Gastrocnemius medialis (tissue), 4 donors: ENCODE data around the gene PLSCR3. TPM values are rescaled to one million over a fixed set of nuclear protein-coding genes. Genes with fewer than 3 reads are reported as not detected.

Experiments used
- ATAC-seq, 2 donors: fragments of 150-250 bp; one replicate each; pipeline ENCODE4 v1.9.1; 2016
- DNase-seq, 2 donors: peaks; one replicate each; pipeline ENCODE4 v3.0.0-alpha.2; 2019
- H3K27ac ChIP-seq, 4 donors: fragments of 200-600 bp; sonication (generic); 1 replicate in 1 of 4; 2 replicates in 3 of 4; pipeline ENCODE4 v1.5.1; 2016 to 2018; ENCODE audit warnings: mild to moderate bottlenecking in 2 of 4, moderate library complexity in 1 of 4
- H3K27me3 ChIP-seq, 3 donors: fragments of 200-600 bp; sonication (generic) in 2 of 3; 1 replicate in 1 of 3; 2 replicates in 2 of 3; pipeline versions ENCODE4 v1.5.1 to v1.6.0; 2016 to 2019; ENCODE audit warnings: mild to moderate bottlenecking in 1 of 3, moderate library complexity in 1 of 3
- H3K36me3 ChIP-seq, 2 donors: fragments of 200-600 bp; sonication (generic) in 1 of 2; one replicate each; pipeline ENCODE4 v1.5.1; 2017 to 2018
- H3K4me1 ChIP-seq, 2 donors: fragments of 200-600 bp; sonication (generic) in 1 of 2; one replicate each; pipeline ENCODE4 v1.5.1; 2016 to 2017; ENCODE audit warnings: mild to moderate bottlenecking in 2 of 2
- H3K4me3 ChIP-seq, 4 donors: fragments of 200-600 bp; sonication (generic) in 3 of 4; 1 replicate in 1 of 4; 2 replicates in 3 of 4; pipeline ENCODE4 v1.5.1; 2016 to 2019; ENCODE audit warnings: mild to moderate bottlenecking in 2 of 4
- H3K9me3 ChIP-seq, 3 donors: fragments of 200-600 bp; sonication (generic) in 2 of 3; 1 replicate in 1 of 3; 2 replicates in 2 of 3; pipeline ENCODE4 v1.5.1; 2016 to 2019
- POLR2A ChIP-seq, 2 donors: fragments of 450-650 bp; IDR thresholded peaks; one replicate each; pipeline ENCODE4 v1.6.1; 2017; ENCODE audit warnings: antibody characterized with exemption in 2 of 2, mild to moderate bottlenecking in 2 of 2, moderate library complexity in 2 of 2
- in situ Hi-C, 4 donors: fragments of 200-750 bp; cut with MboI; loops; one replicate each; pipeline versions ENCODE4 v1.15.0 to v1.8.0; 2017; ENCODE audit warnings: low sequenced_read_pairs in 4 of 4
- intact Hi-C: fragments of 100-400 bp; cut with DNase I; formaldehyde crosslinking; loops from one replicate; pipeline ENCODE4 v1.15.1; 2023; ENCODE audit warnings: low total_unique reads
- total RNA-seq, 4 donors: library from RNA; depleted of rRNA; stranded (reverse); fragments of >200 nt; gene quantifications; one replicate each; pipeline versions ENCODE4 v1.1.0 to v1.2.3, GENCODE V29; 2016
- TF ChIP-seq, protein P1 (sequence below), 5 experiments: fragments of 450-650 bp in 3 of 5; fragments of 200-600 bp in 2 of 5; sonication (generic) in 2 of 5; IDR thresholded peaks in 4 of 5; conservative IDR thresholded peaks in 1 of 5; 1 replicate in 4 of 5; 2 replicates in 1 of 5; pipeline ENCODE4 v1.5.1; 2016 to 2019; ENCODE audit warnings: antibody characterized with exemption in 5 of 5, mild to moderate bottlenecking in 3 of 5, moderate library complexity in 3 of 5

PLSCR3 gene
- total RNA-seq, 4 donors from 2014 or later: 8.9 to 20.3 (median 14.4) TPM

DNA sequence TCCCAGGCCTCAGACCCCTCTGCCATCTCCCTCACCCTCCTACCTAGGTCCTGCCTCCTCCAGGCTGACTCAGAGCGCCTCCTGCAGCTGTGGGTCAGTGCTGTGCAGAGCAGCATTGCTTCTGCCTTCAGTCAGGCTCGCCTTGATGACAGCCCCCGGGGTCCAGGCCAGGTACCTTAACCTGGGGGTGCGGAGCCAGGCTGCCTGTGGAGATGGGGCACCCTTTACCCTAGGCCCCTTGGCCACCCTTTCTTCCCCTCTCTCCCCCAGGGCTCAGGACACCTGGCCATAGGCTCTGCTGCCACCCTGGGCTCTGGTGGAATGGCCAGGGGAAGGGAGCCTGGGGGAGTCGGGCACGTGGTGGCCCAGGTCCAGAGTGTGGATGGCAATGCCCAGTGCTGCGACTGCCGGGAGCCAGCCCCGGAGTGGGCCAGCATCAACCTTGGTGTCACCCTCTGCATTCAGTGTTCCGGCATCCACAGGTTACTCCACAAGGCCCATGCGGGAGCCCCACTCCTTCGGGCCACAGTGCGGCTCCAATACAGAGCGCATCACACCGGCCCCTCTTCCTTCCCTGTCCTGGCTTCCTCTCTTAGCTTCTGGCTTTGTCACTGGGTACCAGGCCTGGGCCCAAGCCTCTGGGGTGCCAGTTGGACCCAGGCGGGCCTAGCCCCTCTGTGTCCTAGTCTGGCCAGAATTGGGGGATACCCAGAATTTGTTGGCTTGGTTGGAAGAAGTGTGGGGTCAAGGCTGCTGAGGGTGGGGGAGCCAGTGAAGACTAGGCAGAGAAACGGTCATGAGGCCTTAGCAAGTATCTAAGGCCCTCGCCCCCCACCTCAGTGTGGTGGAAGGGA is 47.3 kb downstream of the PLSCR3 start:
- ATAC-seq: no peak
- Histone ChIP-seq H3K36me3 (no peaks in the 10 kb centered on the region), H3K9me3 (no peaks in the 10 kb centered on the region), H3K27me3 (peaks cover 0 to 3% (median 0%) of the 10 kb centered on the region in 3 donors), H3K4me3 (no peak overlapping the region), H3K27ac (peak overlapping the region in 2 of 4 donors; percentile 57 to 96), H3K4me1 (peaks cover 13 to 30% of the 10 kb centered on the region in 2 donors)
- in situ Hi-C loops (loop anchor here in 1 of 4 donors (10.0 to 25.0 kb wide), 2 partner anchors 218 to 310 kb away; partner anchors contain the start of genes SENP3, SLC16A11 and SLC16A13), intact Hi-C loops (loop anchor here (10.0 kb wide), 1 partner anchor 302 kb away; the partner anchor contains the start of gene SLC16A11)
- TF ChIP-seq POLR2A (IDR thresholded peaks at IDR 0.05): no peak
- TF ChIP-seq, protein P1, sequence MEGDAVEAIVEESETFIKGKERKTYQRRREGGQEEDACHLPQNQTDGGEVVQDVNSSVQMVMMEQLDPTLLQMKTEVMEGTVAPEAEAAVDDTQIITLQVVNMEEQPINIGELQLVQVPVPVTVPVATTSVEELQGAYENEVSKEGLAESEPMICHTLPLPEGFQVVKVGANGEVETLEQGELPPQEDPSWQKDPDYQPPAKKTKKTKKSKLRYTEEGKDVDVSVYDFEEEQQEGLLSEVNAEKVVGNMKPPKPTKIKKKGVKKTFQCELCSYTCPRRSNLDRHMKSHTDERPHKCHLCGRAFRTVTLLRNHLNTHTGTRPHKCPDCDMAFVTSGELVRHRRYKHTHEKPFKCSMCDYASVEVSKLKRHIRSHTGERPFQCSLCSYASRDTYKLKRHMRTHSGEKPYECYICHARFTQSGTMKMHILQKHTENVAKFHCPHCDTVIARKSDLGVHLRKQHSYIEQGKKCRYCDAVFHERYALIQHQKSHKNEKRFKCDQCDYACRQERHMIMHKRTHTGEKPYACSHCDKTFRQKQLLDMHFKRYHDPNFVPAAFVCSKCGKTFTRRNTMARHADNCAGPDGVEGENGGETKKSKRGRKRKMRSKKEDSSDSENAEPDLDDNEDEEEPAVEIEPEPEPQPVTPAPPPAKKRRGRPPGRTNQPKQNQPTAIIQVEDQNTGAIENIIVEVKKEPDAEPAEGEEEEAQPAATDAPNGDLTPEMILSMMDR (IDR thresholded peaks at IDR 0.05 in 4 of 5, conservative IDR thresholded peaks at IDR 0.05 in 1 of 5): no peak
- DNase-seq: no peak

DNA sequence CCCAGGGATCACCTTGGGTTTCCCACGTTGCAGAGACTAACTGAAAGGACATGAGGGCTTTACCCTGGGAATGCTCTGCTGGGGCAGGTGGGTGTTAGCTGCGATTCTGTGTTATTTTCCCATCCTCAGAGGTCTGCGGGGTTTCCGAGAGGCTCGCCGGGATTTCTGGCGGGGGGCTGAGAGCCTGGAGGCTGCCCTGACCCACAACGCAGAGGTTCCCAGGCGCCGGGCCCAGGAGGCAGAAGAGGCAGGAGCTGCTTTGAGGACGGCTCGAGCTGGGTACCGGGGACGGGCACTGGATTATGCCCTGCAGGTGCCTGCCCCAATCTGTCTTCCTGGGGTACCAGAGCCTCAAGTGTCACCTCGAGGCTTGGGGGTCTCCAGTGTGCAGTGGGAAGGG is 51.1 kb downstream of the PLSCR3 start:
- TF ChIP-seq, protein P1 (IDR thresholded peaks at IDR 0.05 in 4 of 5, conservative IDR thresholded peaks at IDR 0.05 in 1 of 5): no peak
- no peak for TF ChIP-seq POLR2A (IDR thresholded peaks at IDR 0.05)
- H3K9me3 ChIP-seq: no peaks in the 10 kb centered on the region
- H3K4me3 ChIP-seq: no peak overlapping the region
- H3K27me3 ChIP-seq: peaks cover 10 to 22% (median 12%) of the 10 kb centered on the region in 3 donors
- no peaks in the 10 kb centered on the region for H3K36me3 ChIP-seq
- DNase-seq: no peak
- H3K4me1 ChIP-seq: peaks cover 5 to 6% of the 10 kb centered on the region in 2 donors
- ATAC-seq: no peak
- in situ Hi-C loops: loop anchor here in 1 of 4 donors (10.0 to 25.0 kb wide), 2 partner anchors 222 to 306 kb away; partner anchors contain the start of genes SENP3, SLC16A11 and SLC16A13
- H3K27ac ChIP-seq: no peak overlapping the region
- intact Hi-C loops: loop anchor here (10.0 kb wide), 1 partner anchor 298 kb away; the partner anchor contains the start of gene SLC16A11

DNA sequence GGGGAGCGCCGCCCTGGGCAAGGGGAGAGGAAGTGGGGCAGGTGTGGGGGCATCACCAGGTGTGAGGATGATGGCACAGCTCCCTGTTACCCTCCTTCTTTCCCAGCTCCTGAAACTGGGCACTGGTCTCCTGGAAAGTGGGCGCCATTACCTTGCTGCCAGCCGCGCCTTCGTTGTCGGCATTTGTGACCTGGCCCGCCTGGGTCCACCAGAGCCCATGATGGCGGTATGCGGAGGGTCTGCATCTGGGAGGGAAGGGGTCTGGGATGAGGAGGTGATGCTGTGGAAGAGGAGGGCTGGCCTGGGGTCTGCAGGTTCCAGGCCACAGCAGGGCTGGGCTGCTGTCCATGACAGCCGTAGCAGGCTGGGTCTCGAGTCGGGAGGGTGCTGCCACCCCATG is 52.5 kb downstream of the PLSCR3 start:
- ATAC-seq: no peak
- peaks cover 0 to 6% of the 10 kb centered on the region in 2 donors for H3K4me1 ChIP-seq
- no peak overlapping the region for H3K27ac ChIP-seq
- DNase-seq: no peak
- H3K27me3 ChIP-seq: peaks cover 10 to 34% (median 19%) of the 10 kb centered on the region in 3 donors
- H3K9me3 ChIP-seq: no peaks in the 10 kb centered on the region
- H3K36me3 ChIP-seq: no peaks in the 10 kb centered on the region
- H3K4me3 ChIP-seq: no peak overlapping the region
- TF ChIP-seq POLR2A (IDR thresholded peaks at IDR 0.05): no peak
- TF ChIP-seq, protein P1 (IDR thresholded peaks at IDR 0.05 in 4 of 5, conservative IDR thresholded peaks at IDR 0.05 in 1 of 5): no peak
- in situ Hi-C loops (loop anchor here in 1 of 4 donors (10.0 to 25.0 kb wide), 2 partner anchors 223 to 305 kb away; partner anchors contain the start of genes SENP3, SLC16A11 and SLC16A13), intact Hi-C loops (loop anchor here (10.0 kb wide), 1 partner anchor 297 kb away; the partner anchor contains the start of gene SLC16A11)

DNA sequence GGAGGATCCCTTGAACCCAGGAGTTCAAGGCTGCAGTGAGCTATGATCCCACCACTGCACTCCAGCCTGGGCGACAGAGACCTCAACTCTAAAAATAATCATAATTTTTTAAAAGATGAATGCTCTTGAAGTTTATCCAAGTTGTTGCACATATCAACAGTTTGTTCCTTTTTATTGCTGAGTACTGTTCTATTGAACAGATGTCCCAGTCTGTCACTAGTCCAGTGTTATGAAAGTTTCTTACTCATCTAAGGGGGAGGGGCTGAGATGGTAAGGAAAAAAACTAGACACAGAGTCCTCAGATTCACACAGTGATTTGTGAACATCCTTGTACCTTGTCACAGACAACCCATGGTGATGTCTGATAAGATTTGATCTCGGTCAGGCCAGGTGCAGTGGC is 54.1 kb downstream of the PLSCR3 start:
- peaks cover 22 to 49% (median 32%) of the 10 kb centered on the region in 3 donors for H3K27me3 ChIP-seq

More for the DNA sequence above, 54.1 kb downstream of the PLSCR3 start:
- peaks cover 0 to 6% of the 10 kb centered on the region in 2 donors for H3K4me1 ChIP-seq
- DNase-seq: no peak
- no peak overlapping the region for H3K4me3 ChIP-seq
- H3K9me3 ChIP-seq: no peaks in the 10 kb centered on the region
- H3K36me3 ChIP-seq: no peaks in the 10 kb centered on the region
- no peak overlapping the region for H3K27ac ChIP-seq
- intact Hi-C loops: loop anchor here (10.0 kb wide), 1 partner anchor 295 kb away; the partner anchor contains the start of gene SLC16A11
- in situ Hi-C loops: loop anchor here in 1 of 4 donors (10.0 to 25.0 kb wide), 2 partner anchors 225 to 303 kb away; partner anchors contain the start of genes SENP3, SLC16A11 and SLC16A13
- TF ChIP-seq, protein P1 (IDR thresholded peaks at IDR 0.05 in 4 of 5, conservative IDR thresholded peaks at IDR 0.05 in 1 of 5): no peak
- no peak for TF ChIP-seq POLR2A (IDR thresholded peaks at IDR 0.05)
- peak; percentile 67 to 91 for ATAC-seq

Other genes starting within 250 kb of the PLSCR3 start
- gene ASGR1, start 215.2 kb downstream of the PLSCR3 start, total RNA-seq: 1 to 10 TPM in 1 of 4 donors, under 1 TPM in 1, not detected in 2; 0.81 to 1.8 TPM
- 1 to 10 TPM; 3.5 to 6.7 (median 5.3) TPM for gene DLG4, start 174.7 kb downstream of the PLSCR3 start, total RNA-seq
- 1,000 to 10,000 TPM in 3 of 4 donors, 100 to 1,000 TPM in 1; 771 to 1,217 (median 1,086) TPM for gene ACADVL, start 174.6 kb downstream of the PLSCR3 start, total RNA-seq
- gene DVL2, start 160.0 kb downstream of the PLSCR3 start, total RNA-seq: 10 to 100 TPM; 15.5 to 22.6 (median 20.5) TPM
- gene PHF23, start 155.1 kb downstream of the PLSCR3 start, total RNA-seq: 10 to 100 TPM; 16.9 to 31.8 (median 24.1) TPM
- gene GABARAP, start 152.1 kb downstream of the PLSCR3 start, total RNA-seq: 100 to 1,000 TPM; 207 to 626 (median 258) TPM
- 100 to 1,000 TPM in 3 of 4 donors, 10 to 100 TPM in 1; 71.5 to 150 (median 111) TPM for gene CTDNEP1, start 142.8 kb downstream of the PLSCR3 start, total RNA-seq
- gene ELP5, start 142.3 kb downstream of the PLSCR3 start, total RNA-seq: 10 to 100 TPM; 13.3 to 52.7 (median 26.7) TPM
- gene CLDN7, start 132.0 kb downstream of the PLSCR3 start, total RNA-seq: 1 to 10 TPM in 1 of 4 donors, under 1 TPM in 1, not detected in 2; 0.46 to 5.1 TPM
- gene SLC2A4, start 112.8 kb downstream of the PLSCR3 start, total RNA-seq: 100 to 1,000 TPM; 148 to 310 (median 227) TPM
- 1 to 10 TPM in 1 of 4 donors, under 1 TPM in 2, not detected in 1; 0.42 to 2.2 (median 0.46) TPM for gene YBX2, start 99.9 kb downstream of the PLSCR3 start, total RNA-seq
- 100 to 1,000 TPM; 115 to 384 (median 273) TPM for gene EIF5A, start 86.9 kb downstream of the PLSCR3 start, total RNA-seq
- gene GPS2, start 79.2 kb downstream of the PLSCR3 start, total RNA-seq: 100 to 1,000 TPM; 135 to 240 (median 169) TPM
- gene NEURL4, start 65.2 kb downstream of the PLSCR3 start, total RNA-seq: 10 to 100 TPM; 21.8 to 26.7 (median 23.5) TPM
- gene ACAP1, start 58.0 kb downstream of the PLSCR3 start, total RNA-seq: 10 to 100 TPM in 1 of 4 donors, 1 to 10 TPM in 1, under 1 TPM in 2; 0.22 to 16.3 (median 1.7) TPM
- gene KCTD11, start 42.4 kb downstream of the PLSCR3 start, total RNA-seq: 1 to 10 TPM; 3.6 to 7.0 (median 4.6) TPM
- gene TMEM95, start 39.4 kb downstream of the PLSCR3 start, total RNA-seq: not detected
- 1 to 10 TPM in 1 of 4 donors, under 1 TPM in 1, not detected in 2; 0.13 to 2.2 TPM for gene TNK1, start 13.4 kb downstream of the PLSCR3 start, total RNA-seq
- gene TMEM256, start 9.6 kb upstream of the PLSCR3 start, total RNA-seq: 10 to 100 TPM; 28.9 to 65.6 (median 50.2) TPM
- 1 to 10 TPM; 4.2 to 6.6 (median 4.4) TPM for gene NLGN2, start 13.3 kb upstream of the PLSCR3 start, total RNA-seq
- not detected for gene SPEM1, start 25.8 kb upstream of the PLSCR3 start, total RNA-seq
- not detected for gene SPEM2, start 31.1 kb upstream of the PLSCR3 start, total RNA-seq
- gene SPEM3, start 34.3 kb upstream of the PLSCR3 start, total RNA-seq: not detected
- gene TMEM102, start 40.9 kb upstream of the PLSCR3 start, total RNA-seq: 1 to 10 TPM in 3 of 4 donors, under 1 TPM in 1; 0.92 to 3.9 (median 2.3) TPM
- 1 to 10 TPM; 1.2 to 7.4 (median 4.1) TPM for gene FGF11, start 45.0 kb upstream of the PLSCR3 start, total RNA-seq
- 100 to 1,000 TPM in 2 of 4 donors, 10 to 100 TPM in 2; 82.3 to 202 (median 101) TPM for gene CHRNB1, start 50.5 kb upstream of the PLSCR3 start, total RNA-seq
- gene ZBTB4, start 85.1 kb upstream of the PLSCR3 start, total RNA-seq: 10 to 100 TPM; 24.2 to 43.1 (median 31.2) TPM
- gene SLC35G6, start 86.9 kb upstream of the PLSCR3 start, total RNA-seq: not detected
- gene POLR2A, start 89.8 kb upstream of the PLSCR3 start, total RNA-seq: 10 to 100 TPM; 20.3 to 56.9 (median 39.3) TPM
- 10 to 100 TPM in 3 of 4 donors, 1 to 10 TPM in 1; 7.9 to 26.1 (median 16.9) TPM for gene TNFSF12, start 154.5 kb upstream of the PLSCR3 start, total RNA-seq
- gene TNFSF13, start 164.2 kb upstream of the PLSCR3 start, total RNA-seq: 1 to 10 TPM; 2.8 to 8.4 (median 5.0) TPM
- 10 to 100 TPM; 63.6 to 71.5 (median 68.8) TPM for gene SENP3, start 167.4 kb upstream of the PLSCR3 start, total RNA-seq
- 10 to 100 TPM; 10.1 to 66.5 (median 20.3) TPM for gene CD68, start 185.1 kb upstream of the PLSCR3 start, total RNA-seq
- gene MPDU1, start 189.3 kb upstream of the PLSCR3 start, total RNA-seq: 100 to 1,000 TPM in 2 of 4 donors, 10 to 100 TPM in 2; 55.9 to 157 (median 101) TPM
- gene SOX15, start 195.6 kb upstream of the PLSCR3 start, total RNA-seq: 1 to 10 TPM in 2 of 4 donors, under 1 TPM in 1, not detected in 1; 0.66 to 1.3 (median 1.1) TPM
- gene FXR2, start 220.4 kb upstream of the PLSCR3 start, total RNA-seq: 100 to 1,000 TPM; 100 to 174 (median 140) TPM
- gene SAT2, start 233.3 kb upstream of the PLSCR3 start, total RNA-seq: 10 to 100 TPM; 38.4 to 79.4 (median 60.4) TPM
- not detected for gene SHBG, start 235.6 kb upstream of the PLSCR3 start, total RNA-seq